Measurements from ENCODE around the gene KIF17. TPM values are rescaled to one million over a fixed set of nuclear protein-coding genes. Genes with fewer than 3 reads are reported as not detected.
"Not testable (repeated sequence)": the region's sequence is repeated elsewhere in the genome, so short reads cannot be mapped to it uniquely, and the experiment has no call there.

Gene KIF17
- total RNA-seq, 2 donors from 2014 or later = 0.68 to 3.2 TPM

- H3K27ac ChIP-seq = no peak overlapping the region
- no peaks in the 10 kb centered on the region for H3K36me3 ChIP-seq
- DNase-seq (ENCODE audit: low spot score) (no peak), ATAC-seq (ENCODE audit: insufficient number of reproducible peaks, low FRiP score, low read depth) (no peak)
- TF ChIP-seq CTCF (IDR thresholded peaks at IDR 0.05) = no peak
- no peaks in the 10 kb centered on the region for H3K27me3 ChIP-seq (replicated peaks; ENCODE audit: insufficient read depth)
- no peak overlapping the region for H3K4me3 ChIP-seq
- no peaks in the 10 kb centered on the region for H3K4me1 ChIP-seq (ENCODE audit: control insufficient read depth in 1 of 2, low read depth in 2 of 2)
- no peaks in the 10 kb centered on the region for H3K9me3 ChIP-seq
These were observed 34.2 kb downstream of the KIF17 start for GRCh38 chr1:20683614-20684013.

- Histone ChIP-seq H3K36me3 (no peaks in the 10 kb centered on the region), H3K9me3 (no peaks in the 10 kb centered on the region), H3K4me1 (ENCODE audit: control insufficient read depth in 1 of 2, low read depth in 2 of 2) (no peaks in the 10 kb centered on the region), H3K27me3 (replicated peaks; ENCODE audit: insufficient read depth) (no peaks in the 10 kb centered on the region), H3K27ac (no peak overlapping the region), H3K4me3 (no peak overlapping the region)
- TF ChIP-seq CTCF (IDR thresholded peaks at IDR 0.05) = no peak
- ATAC-seq (ENCODE audit: insufficient number of reproducible peaks, low FRiP score, low read depth) (no peak), DNase-seq (ENCODE audit: low spot score) (no peak)
These were observed 35.1 kb downstream of the KIF17 start for GRCh38 chr1:20682571-20683236.

GRCh38 chr1:20681999-20682398, 35.8 kb downstream of the KIF17 start:
- no peak for DNase-seq (ENCODE audit: low spot score)
- Histone ChIP-seq H3K9me3 (no peaks in the 10 kb centered on the region), H3K4me1 (ENCODE audit: control insufficient read depth in 1 of 2, low read depth in 2 of 2) (no peaks in the 10 kb centered on the region), H3K27me3 (replicated peaks; ENCODE audit: insufficient read depth) (no peaks in the 10 kb centered on the region), H3K27ac (no peak overlapping the region), H3K36me3 (no peaks in the 10 kb centered on the region), H3K4me3 (no peak overlapping the region)
- ATAC-seq (ENCODE audit: insufficient number of reproducible peaks, low FRiP score, low read depth) = no peak
- no peak for TF ChIP-seq CTCF (IDR thresholded peaks at IDR 0.05)

- TF ChIP-seq CTCF (IDR thresholded peaks at IDR 0.05) = no peak
- no peaks in the 10 kb centered on the region for H3K4me1 ChIP-seq (ENCODE audit: control insufficient read depth in 1 of 2, low read depth in 2 of 2)
- no peaks in the 10 kb centered on the region for H3K9me3 ChIP-seq
- H3K4me3 ChIP-seq = no peak overlapping the region
- no peaks in the 10 kb centered on the region for H3K27me3 ChIP-seq (replicated peaks; ENCODE audit: insufficient read depth)
- H3K36me3 ChIP-seq = no peaks in the 10 kb centered on the region
- no peak for ATAC-seq (ENCODE audit: insufficient number of reproducible peaks, low FRiP score, low read depth)
- no peak overlapping the region for H3K27ac ChIP-seq
- DNase-seq (ENCODE audit: low spot score) = no peak
These were observed 37.5 kb downstream of the KIF17 start for GRCh38 chr1:20680269-20680668.

GRCh38 chr1:20678599-20678998, 39.2 kb downstream of the KIF17 start:
- Histone ChIP-seq H3K4me1 (ENCODE audit: control insufficient read depth in 1 of 2, low read depth in 2 of 2) (no peaks in the 10 kb centered on the region), H3K4me3 (no peak overlapping the region), H3K27me3 (replicated peaks; ENCODE audit: insufficient read depth) (no peaks in the 10 kb centered on the region), H3K9me3 (no peaks in the 10 kb centered on the region), H3K27ac (no peak overlapping the region), H3K36me3 (no peaks in the 10 kb centered on the region)
- ATAC-seq (ENCODE audit: insufficient number of reproducible peaks, low FRiP score, low read depth) = no peak
- DNase-seq (ENCODE audit: low spot score) = no peak
- TF ChIP-seq CTCF (IDR thresholded peaks at IDR 0.05) = no peak

- H3K27ac ChIP-seq; H3K9me3 ChIP-seq; DNase-seq (ENCODE audit: low spot score); H3K4me3 ChIP-seq; H3K36me3 ChIP-seq; ATAC-seq (ENCODE audit: insufficient number of reproducible peaks, low FRiP score, low read depth); H3K4me1 ChIP-seq (ENCODE audit: control insufficient read depth in 1 of 2, low read depth in 2 of 2); H3K27me3 ChIP-seq (replicated peaks; ENCODE audit: insufficient read depth): not testable (repeated sequence)
These were observed 44.2 kb downstream of the KIF17 start for GRCh38 chr1:20673626-20674025.

Measured in thoracic aorta (tissue), 2 donors.